Stimulated activated CD8-positive, alpha-beta memory T cell treated with anti-CD3 and anti-CD28 coated beads, Interleukin-7, amount 100 ng/mL, for 1 hour (primary cell): ENCODE data around the gene TNS3.

Source experiments
- DNase-seq, 2 donors: peaks; one replicate each; pipeline ENCODE4 v3.0.0-alpha.2; 2020; ENCODE audit warnings: low read depth in 2 of 2

Gene TNS3

DNA sequence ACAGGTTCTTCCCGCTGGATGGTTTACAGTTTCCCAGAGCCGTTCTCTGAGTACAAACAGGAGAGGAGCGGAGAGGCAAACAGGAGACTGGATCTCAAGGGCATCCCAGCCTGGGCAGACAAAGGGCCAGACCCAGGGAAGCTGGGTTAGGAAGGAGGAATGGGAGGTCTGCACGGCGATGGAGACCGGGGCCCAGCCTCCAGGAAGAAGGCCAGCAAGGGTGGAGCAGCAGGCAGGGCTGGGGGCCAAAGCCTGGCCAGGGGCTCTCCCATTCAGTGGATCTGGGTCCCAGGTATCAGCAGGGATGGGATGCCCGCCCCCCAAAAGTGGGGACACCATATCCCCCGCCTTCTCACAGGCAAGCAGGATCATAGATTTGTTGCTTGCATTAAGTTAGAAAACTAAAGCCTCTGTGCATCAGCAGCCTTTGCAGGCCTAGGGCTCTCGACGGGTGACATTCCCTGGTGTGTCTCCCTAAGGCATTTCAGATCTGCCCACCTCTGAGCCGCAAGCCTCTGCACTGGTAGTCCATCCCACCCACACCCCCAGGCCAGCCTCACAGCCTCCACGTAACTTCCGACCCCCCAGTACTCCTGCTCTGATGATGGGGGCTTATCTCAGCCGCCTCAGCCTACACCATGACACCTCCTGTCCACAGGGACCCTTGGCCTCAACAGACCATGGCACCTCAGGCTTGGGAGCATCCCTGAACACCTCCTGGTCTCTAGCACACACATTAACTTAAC lies 59.9 kb downstream of the TNS3 start:
- no peak for DNase-seq

DNA sequence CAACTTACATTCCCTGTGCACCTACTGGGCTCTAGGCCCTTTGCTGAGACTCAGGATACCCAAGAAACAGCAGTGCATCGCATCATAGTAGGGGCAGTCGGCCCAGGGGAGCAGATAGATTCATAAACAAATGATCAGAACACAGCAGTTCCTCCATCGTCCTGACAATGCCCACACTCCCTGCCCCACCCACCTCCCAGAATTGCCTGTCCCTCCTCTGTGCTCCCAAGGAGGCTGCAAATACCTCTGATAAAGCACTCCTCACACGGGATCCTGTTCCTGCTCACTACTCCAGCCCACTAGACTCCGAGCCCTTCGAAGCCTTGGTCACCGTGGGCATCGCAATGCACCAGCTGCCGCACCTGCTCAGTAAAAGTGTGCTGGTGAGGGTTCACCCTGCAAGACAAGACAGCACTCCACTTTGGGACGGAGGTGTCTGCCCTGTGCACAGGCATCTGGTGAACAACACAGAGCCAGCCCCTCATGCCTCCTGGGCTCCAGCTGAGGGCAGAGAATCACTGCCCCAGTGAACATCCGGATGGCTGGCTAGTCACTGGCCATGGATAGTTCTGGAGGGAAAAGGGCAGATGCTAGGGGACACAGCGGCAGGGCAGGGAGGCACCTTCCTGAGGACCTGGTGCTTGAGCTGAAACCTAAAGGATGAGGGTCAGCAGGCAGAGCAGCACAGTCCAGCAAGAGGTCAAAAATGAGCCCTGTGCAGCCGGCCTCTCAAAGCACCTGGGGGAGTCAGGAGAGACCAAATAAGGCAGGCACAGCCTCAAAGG lies 60.7 kb downstream of the TNS3 start:
- DNase-seq, result no peak

DNA sequence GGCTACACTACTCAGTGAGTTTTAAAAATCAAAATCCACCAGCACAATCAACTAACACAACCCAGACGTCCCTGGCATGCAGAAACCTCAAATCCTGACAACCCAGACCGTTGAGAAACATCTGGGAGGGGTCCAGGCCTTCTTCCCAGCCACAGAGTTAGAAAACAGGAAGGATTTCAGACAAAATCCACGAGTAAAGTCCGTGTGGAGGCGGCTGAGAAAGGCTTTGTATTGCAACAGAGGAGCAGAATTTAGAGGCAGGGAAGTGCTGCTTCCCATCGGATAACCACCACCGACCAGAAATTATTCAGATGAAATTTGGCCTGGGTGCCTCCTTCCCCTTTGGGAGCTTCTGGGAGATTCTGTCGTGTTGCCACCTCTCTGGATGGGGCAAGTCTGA lies 61.5 kb downstream of the TNS3 start:
- DNase-seq, result no peak

DNA sequence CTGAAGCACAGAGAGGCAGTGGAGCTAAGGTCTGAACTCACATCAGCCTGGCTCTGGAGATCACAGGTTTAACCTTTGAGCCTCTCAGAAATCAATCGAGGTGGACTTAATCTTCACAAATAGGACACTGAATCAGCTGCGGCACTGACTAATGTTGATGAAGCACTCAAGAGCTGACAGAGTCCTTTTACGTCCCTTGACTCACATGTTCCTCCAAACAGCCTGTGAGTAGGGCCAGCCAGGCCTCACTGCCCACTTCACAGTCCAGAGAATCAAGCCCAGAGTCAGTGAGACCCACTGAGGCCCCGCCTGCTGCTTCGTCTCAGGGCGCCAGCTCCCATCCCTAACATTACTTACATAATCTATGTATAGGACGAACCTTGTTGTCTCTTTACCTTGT lies 63.1 kb downstream of the TNS3 start:
- no peak for DNase-seq

DNA sequence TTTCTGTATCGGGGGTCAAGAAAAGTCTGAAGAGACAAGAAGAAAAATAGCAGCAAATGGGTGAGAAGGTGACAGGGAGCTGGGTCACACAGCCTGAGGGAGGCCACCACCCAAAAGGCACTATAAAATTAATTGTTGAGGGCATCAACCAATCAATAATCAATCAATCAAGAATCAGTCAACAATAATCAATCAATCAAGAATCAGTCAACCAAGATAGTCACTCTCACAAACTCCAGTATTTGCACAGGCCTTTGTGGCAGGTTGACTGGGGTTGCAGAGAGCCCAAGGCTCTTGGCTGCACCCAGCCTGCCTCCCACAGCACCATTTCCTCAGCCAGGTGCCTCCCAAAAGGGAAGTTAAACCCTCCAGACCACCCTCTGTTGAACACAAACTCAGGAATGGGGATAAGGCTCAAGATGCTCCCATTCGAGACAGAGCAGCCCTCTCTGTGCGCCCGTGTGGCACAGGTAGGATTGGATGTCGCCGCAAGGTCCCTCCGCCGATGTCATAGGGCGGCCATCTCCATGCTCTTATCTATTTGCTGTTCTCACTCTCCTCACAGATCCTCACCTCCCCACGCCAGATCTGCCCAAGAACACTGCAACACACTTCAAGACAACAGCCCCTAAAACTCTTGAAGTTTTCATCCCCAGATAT lies 64.0 kb downstream of the TNS3 start:
- no peak for DNase-seq

DNA sequence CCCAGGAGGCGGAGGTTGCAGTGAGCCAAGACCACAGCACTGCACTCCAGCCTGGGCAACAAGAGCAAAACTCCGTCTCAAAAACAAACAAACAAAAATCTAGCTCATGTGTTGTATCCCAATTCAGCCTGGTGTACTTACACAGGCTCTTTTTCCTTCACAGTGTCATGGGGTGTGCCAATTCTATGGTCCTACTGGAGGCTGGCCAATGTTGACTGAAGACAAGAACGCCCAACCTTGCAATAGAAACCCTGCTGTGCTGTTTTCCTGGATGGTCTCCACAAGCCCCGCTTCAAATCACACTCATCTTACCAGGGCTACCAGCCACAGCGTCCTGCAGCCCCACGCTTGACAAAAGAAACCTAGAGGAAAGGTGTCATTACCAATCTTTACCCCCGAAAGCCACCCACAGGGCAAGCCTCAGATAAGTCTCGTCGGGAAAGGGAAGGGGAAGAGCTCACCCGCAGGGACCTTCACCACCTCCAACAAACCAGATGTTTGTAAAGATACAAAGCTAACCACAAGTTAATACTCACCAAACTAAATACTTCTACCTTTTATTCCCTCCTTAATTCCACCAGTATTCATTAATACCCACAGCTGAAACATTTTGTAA lies 64.8 kb downstream of the TNS3 start:
- DNase-seq, result no peak

DNA sequence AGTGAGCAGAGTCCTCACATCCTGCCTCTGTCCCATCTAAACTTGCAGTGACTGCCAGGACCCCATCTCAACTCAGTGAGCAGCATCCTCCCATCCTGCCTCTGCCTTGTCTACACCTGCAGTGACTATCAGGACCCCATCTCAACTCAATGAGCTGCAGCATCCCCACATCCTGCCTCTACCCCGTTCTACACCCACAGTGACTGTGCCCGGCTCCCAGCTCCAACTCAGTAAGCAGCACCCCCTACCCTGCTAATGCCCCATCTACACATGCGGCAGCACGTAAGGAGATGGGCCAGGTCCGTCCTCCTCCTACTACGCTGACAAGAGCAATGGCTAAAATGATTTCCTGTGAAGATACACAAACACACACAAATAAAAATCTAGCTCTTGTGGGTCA lies 65.5 kb downstream of the TNS3 start:
- no peak for DNase-seq

DNA sequence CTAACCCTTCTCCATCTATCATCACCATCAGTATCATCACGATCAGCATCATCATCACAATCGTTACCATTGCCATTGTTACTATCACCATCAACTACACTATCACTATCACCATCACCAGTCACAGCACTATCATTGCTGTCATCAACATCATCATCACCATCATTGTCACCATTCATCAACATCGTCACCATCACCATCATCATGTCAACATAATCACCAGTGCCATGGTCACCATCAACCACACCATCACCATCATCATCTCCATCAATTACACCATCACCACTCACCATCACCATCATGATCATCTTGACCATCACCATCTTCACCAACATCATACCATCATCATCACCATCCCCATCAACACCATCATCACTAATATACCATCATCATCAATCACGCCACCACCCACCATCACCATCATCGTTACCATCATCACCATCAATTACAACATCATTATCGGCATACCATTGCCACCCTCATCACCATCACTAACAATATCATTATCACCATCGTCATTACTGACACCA lies 66.5 kb downstream of the TNS3 start:
- DNase-seq, result no peak

DNA sequence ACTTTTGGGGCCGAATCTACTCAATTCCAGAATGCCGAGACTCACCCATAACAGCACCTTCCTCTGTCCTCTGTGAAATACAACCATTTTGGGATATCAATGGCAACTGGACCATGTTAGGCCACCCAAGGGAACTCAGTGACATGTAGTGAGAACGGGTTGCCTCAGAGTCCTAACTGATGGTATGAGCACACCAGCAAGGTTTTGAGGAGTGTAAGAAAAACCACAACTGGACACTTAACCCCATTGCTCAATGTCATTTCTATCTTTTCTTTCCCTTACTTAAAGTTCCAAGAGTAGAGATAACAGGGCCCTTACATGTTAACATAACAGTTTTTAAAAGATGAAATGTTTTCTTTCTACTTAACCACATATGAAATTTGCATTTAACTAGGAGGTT lies 67.1 kb downstream of the TNS3 start:
- DNase-seq, result no peak

DNA sequence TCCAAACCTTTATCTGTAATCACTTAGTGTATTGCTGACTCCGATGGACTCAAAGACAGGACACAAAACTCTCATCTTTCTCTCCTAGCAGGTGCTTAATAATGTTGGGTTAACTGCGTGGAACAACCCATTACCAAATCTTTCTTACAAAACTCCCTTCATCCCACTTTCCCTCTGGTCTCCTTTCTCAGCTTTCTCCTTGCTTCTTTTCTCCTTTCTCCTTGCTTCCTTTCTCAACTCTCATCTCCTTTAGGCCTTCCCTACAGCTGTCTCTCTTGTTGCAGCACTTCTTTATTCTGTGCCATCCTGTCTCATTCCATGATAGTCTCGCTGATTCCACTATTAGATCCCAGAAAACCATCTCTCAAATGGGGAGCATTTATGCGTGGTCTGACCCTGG lies 67.5 kb downstream of the TNS3 start:
- no peak for DNase-seq

DNA sequence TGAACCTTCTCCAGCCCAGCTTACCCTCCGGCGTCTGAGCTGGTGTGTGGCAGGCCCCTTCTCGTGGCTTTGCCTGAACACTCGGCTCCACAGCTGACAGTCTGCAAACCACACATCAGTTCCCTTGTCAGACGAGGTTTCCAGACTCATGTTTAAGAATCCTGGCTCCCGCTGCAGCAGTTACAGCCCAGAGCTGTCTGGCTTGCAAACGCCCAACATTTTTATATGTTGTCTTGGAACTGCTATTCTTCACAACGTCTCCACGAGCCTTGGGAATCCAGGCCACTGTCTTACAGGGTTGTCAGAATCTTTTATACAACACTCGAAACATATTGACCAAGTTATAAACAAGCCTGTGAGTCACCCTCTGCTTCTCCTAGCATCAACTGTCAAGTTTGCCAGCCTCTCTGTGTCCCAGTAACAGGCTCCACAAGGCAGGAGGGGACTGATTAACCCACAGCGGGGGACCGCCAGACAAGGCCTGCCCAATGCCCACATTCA lies 68.1 kb downstream of the TNS3 start:
- no peak for DNase-seq

DNA sequence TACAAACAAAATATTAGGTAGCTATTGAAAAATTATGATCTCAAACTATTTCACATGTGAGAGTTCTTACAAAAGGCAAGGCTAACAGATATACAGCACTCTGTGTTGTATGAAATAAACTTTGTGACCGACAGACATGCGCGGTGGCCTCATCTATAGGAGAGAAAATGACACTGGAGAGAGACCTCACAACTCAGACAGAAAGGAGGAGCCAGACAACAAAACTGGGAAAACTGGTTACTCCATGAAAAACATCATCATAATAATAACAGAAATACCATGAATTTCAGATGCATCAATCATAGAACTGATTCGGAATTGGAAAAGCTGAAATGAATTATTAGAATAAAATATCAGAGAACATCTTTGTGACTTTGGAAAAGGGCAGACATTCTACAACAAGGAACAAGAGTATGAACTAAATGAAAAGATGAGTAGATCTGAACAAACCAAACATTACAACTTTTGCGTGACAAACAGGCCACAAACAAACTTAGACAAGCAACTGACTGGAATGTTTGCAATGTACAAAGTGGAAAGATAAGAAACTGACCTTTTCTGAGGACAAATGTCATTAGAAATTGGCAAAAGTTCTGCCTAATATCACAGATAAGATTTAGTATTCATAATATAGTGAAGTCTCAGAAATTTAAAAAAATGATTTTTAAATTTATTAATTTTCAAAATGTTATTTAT lies 69.3 kb downstream of the TNS3 start:
- no peak for DNase-seq

DNA sequence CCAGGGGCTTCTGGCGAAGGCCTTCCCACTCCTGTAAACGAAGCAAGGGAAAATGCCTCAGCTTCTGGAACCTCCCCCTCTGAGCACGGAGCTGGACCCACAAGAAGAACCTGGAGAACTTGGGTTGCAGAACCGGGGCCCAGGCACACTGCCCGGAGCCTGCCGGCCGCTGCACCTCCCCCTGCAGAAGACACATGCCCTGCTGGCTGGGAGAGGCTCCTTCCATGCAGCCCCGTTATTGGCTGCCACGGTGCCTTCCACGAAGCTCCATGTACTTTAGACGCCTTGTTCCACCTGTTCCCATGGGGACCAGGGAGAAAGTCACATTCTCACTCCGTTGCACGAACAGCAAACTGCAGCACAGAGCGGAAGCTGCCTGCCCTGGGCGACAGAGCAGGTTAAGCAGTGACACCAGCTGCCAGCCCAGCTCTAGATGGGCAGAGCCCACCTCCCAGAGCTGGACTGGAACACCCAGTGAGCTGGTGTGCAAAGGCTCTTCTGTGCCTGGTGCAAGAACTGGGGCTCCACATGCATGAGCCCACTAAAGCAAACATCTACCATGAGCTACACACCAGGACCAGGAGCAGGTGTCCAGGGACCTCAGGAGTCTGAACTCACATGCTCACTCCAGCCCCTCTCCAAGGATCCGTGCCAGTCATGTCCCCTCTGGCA lies 70.1 kb downstream of the TNS3 start:
- DNase-seq, result no peak

DNA sequence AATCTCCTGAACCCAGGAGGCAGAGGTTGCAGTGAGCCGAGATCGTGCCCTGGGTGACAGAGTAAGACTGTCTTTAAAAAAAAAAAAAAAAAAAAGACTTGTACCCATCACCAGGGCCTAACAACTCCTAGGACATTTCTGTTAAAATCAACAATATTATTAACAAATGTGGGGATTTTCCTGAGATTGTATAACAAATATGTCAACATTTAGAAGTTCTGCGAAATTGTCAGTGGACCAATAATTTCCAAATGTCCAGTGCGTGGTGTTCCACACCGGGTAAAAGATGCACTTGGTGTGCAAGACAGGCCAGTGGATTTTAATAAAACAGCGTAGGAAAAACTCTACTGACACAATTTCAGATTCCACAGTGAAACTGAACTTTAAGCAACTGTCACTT lies 71.1 kb downstream of the TNS3 start:
- no peak for DNase-seq

DNA sequence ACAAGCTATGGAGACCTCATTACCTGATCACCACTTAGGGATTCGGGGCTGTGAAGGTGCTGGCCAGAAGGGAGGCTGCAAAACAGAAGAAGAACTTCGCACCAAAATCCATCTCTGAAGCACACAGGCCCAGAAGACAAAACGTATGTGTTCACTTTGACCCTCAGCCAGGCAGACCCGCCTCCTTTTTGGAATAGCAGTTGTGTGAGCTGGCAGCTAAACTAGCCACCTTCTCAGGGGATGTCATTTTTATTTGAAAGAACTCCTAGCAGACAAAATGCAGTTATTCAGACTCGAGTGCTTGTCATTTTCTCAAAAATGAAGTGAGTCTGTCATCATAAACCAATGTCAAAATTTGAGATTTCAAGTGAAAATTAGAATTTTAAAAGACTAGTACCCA lies 71.7 kb downstream of the TNS3 start:
- DNase-seq, result no peak

DNA sequence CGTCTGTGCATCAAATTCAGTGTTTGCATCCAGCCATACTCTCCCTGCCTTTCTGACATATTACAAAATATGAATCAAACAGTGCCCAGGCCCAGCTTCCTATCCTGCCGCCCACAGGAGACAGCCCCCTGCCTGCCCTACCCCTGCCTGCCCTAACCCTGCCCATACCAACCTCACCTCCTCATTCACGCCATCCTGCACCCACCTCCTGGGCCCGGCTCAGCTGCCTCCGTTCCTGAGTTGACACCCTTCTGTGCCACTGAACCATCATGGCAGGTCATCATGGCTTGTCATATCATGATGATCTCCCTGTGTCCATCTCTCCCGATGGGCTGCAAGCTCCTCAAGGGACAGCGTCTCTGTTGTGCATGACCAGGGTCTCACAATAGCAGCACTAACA lies 72.3 kb downstream of the TNS3 start:
- DNase-seq, result no peak

DNA sequence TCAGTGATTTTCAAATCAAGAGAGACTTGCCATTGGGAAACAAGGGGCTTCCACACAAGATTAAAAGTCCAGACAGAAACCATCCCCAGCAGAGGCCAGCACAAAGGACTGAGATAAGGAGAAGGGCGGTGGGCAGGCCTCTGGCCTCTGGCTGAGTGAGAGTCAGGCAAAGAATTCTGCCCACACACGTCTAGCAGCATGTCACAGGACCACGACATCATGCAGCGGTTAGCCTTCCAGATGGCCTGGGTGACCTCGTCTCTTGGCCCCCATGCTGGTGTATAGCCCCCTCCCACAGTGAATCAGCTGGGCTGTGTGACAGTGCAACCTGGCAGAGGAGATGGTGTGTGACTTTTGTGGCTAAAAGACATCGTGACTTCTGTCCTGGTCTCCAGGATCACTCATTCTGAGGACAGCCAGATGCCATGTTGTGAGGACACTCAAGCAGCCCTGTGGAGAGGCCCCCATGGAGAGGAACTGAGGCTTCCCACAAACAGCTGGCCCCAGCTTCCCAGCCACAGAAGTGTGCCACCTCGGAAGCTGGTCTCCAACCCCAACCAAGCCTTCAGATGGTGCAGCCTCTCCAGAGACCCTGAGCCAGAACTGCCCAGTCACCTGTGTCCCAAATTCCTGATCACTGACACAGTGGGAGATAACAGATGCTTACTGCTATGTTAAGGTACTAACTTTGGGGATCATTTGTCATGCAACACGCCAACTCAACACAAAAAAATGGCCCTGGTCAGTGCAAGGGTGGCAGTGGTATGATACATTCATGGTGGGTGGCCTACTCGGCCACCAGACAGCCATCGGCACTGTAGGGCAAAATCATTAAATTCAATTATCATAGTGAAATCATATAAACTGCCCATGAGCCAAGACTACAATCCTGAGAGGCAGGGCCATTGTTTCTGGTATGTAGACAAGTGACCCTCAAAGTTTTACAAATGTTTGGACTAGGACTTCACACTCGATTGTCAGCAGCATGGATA lies 73.2 kb downstream of the TNS3 start:
- DNase-seq, result no peak

DNA sequence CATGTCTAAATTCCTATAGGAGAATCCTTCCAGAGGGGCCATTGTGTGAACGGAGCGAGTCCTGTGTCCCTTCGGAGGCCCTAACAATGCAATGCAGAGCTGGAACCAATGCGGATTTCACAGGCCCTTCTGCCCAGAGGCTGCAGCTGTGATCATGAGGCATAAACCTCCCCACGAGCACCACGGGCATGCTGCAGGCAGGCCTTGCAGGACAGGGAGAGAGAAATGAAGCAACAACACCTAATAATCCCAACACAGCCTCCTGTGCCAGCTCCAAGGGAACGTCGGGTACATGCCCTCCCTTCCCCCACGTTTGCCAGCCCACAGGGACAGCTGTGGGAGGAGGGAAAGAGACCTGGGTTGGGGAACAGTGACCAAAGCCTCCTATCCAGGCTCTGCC lies 74.4 kb downstream of the TNS3 start:
- no peak for DNase-seq
